Fibroblast of the aortic adventitia (primary cell): ENCODE measurements around the gene ENOX2. TPM values are rescaled to one million over a fixed set of nuclear protein-coding genes. Genes with fewer than 3 reads are reported as not detected.

ENCODE experiments used
- DNase-seq: peaks from one replicate; pipeline ENCODE4 v3.0.0-alpha.2; 2010; ENCODE audit warnings: low read depth
- H3K4me3 ChIP-seq: 2 replicates; pipeline ENCODE4 v1.5.1; 2011; ENCODE audit warnings: low read depth, mild to moderate bottlenecking, control low read depth, low read length, moderate library complexity
- total RNA-seq: library from RNA; depleted of rRNA; stranded (reverse); fragments of >200 nt; gene quantifications from 2 replicates; pipeline ENCODE4 v1.2.3, GENCODE V29; 2012; ENCODE audit warnings: low replicate concordance
- TF ChIP-seq, protein P1 (sequence below): IDR thresholded peaks from 2 replicates; pipeline ENCODE4 v1.5.1; 2011; ENCODE audit warnings: mild to moderate bottlenecking, low read length, control low read depth, inconsistent platforms; ENCODE audit not compliant: insufficient read depth

ENOX2 gene
- total RNA-seq, 1 donor: 13.2 TPM

DNA sequence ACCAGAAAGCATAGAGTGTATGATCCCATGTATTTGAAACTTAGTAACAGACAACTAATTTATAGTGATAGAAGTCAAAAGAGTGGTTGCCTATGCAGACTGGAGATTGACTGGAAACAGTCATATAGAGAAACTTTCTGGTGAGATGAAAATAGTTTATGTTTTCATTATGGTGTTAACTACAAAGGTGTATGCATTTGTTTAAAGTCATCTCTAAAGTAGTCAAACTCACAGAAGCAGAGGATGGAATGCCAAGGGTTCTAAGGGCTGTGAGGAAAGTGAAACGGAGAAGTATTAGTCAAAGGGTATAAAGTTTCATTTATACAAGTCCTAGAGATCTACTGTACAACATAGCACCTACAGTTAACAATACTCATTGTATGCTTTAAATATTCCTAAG lies 45.8 kb downstream of the ENOX2 start:
- TF ChIP-seq, protein P1, sequence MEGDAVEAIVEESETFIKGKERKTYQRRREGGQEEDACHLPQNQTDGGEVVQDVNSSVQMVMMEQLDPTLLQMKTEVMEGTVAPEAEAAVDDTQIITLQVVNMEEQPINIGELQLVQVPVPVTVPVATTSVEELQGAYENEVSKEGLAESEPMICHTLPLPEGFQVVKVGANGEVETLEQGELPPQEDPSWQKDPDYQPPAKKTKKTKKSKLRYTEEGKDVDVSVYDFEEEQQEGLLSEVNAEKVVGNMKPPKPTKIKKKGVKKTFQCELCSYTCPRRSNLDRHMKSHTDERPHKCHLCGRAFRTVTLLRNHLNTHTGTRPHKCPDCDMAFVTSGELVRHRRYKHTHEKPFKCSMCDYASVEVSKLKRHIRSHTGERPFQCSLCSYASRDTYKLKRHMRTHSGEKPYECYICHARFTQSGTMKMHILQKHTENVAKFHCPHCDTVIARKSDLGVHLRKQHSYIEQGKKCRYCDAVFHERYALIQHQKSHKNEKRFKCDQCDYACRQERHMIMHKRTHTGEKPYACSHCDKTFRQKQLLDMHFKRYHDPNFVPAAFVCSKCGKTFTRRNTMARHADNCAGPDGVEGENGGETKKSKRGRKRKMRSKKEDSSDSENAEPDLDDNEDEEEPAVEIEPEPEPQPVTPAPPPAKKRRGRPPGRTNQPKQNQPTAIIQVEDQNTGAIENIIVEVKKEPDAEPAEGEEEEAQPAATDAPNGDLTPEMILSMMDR: no peak
- no peak for DNase-seq
- H3K4me3 ChIP-seq: no peak overlapping the region

DNA sequence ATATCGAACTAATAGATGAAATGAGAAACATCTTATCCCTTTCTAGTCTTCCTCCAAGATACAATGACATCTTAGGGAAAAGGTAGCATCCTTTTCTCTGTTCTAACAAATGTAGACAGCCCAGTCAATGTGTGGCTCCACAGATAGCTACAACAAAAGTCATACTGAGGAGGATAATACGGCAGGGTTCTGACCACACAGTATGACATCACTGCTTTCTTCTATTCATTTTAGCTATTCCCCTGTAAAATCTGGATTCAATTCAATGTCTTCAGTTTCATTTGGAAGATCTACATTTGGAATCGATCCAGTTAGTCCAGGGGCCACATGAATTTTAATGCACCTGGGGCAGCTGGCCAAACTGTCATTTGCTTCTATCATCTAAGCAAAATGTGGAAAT lies 51.4 kb downstream of the ENOX2 start:
- DNase-seq: no peak
- TF ChIP-seq, protein P1: no peak
- H3K4me3 ChIP-seq: no peak overlapping the region

DNA sequence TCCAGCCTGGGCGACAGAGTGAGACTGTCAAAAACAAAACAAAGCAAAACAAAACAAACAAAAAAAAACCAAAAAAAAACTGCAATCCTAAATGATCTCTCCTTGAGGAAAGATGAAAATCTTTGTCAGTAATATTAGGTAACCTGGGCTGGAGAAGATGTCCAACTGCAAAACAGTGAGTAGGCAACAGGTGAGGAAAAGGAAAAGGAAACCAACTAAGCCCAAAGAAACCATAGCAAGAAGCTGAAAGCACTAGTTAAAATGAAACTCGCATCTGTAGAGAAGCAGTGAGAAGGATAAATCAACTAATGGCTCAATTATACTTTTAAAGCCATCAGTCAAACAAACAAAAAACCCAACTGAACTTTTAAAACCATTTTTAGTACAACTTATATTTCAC lies 54.2 kb downstream of the ENOX2 start:
- H3K4me3 ChIP-seq: no peak overlapping the region
- TF ChIP-seq, protein P1: no peak
- no peak for DNase-seq

DNA sequence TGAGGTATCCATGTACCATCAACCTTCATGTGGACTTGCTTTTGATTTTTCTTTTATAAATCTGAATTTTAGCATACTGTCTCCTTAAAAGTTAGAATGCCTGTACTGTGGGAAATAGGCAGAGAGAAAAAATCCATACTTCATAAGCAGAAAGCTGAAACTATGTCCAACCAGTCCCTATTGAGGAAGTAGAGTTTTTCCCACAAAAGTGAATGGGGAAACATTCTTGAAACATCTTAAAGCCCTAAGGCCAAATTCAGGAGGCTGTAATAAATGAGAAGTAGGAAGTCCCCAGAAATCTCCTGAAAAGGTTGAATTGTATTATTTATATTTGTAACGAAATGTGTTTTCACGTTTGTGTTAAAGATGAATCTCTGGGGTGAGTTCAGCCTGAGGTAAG lies 56.3 kb downstream of the ENOX2 start:
- DNase-seq: no peak
- H3K4me3 ChIP-seq: no peak overlapping the region
- TF ChIP-seq, protein P1: no peak

DNA sequence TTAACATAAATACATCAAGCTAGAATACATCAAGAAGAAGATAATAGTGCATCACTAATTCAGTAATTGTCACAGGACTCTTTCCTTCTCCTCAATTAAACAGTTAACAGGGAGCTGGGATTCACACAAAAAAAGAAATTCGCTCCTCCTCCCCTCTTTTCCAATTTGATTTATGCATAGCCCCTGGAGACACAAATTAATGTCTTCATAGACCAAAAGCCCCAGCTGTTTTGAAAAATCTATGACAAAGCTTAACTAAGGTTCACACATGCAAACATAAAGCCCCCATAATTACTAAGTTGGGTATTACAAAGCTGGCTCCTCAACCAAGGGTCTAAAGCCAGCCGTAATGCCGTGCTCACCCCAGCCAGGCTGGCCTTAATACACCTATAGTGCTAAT lies 61.2 kb downstream of the ENOX2 start:
- TF ChIP-seq, protein P1: no peak
- DNase-seq: no peak
- no peak overlapping the region for H3K4me3 ChIP-seq

DNA sequence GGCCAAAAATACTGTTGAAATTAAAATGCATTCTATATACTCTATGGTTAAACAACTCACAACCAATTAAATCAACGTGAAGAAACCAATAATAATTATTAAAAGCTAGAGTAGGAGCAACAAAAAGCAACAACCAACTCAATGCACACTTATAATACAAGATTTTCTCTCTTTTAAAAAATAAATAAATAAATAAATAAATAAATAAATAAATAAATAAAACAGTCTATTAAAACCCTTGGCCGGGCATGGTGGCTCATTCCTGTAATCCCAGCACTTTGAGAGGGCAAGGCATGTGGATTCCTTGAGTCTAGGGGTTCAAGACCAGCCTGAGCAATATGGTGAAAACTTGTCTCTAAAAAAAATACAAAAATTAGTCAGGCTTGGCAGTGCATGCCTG lies 62.7 kb downstream of the ENOX2 start:
- TF ChIP-seq, protein P1: no peak
- DNase-seq: no peak
- H3K4me3 ChIP-seq: no peak overlapping the region

DNA sequence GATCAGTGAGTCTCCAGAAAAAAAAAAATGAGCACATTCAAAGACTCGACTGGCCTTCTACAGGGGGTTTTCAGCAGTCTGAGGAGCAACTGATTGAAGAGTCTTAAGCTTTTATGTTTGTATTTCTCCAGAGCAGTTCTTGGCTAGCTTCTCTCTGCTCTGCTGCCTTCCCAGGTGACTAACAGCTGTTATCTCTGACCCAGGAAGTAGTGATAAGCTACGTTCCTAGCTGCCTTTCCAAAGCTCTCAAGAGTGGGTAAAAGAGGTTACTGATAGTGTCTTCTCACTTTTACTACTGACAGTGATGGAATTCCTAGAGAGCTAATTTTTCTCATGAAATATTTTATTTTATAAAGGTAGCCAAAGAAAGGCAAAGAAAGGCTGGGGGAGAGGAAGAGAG lies 66.6 kb downstream of the ENOX2 start:
- TF ChIP-seq, protein P1: no peak
- peak; percentile 17 for DNase-seq
- H3K4me3 ChIP-seq: no peak overlapping the region
